ENCODE data around the gene DDX31. TPM values are rescaled to one million over a fixed set of nuclear protein-coding genes. Genes with fewer than 3 reads are reported as not detected.

DDX31 gene
- total and polyA plus RNA-seq, 2 donors (not counting 1 experiment from before 2014, with no cell fraction given), result 16.4 to 22.7 TPM

- no peak for DNase-seq
Observed at GRCh38 chr9:132602207-132602606, 67.6 kb downstream of the DDX31 start.

More at GRCh38 chr9:132602207-132602606, 67.6 kb downstream of the DDX31 start:
- H3K27me3 Mint-ChIP-seq, result no peaks in the 10 kb centered on the region
- Histone ChIP-seq H3K9me3 (ENCODE audit: control extremely low read depth in 1 of 3, control insufficient read depth in 2 of 3, insufficient read depth in 1 of 3, low read length in 2 of 3) (no peaks in the 10 kb centered on the region), H3K79me2 (ENCODE audit: control insufficient read depth, insufficient read depth, low read length) (no peaks in the 10 kb centered on the region), H3K4me3 (ENCODE audit: control extremely low read depth in 1 of 5, extremely low read depth in 1 of 5, insufficient read depth in 1 of 5, low read depth in 2 of 5, low read length in 4 of 5) (no peak overlapping the region), H4K20me1 (ENCODE audit: control insufficient read depth, insufficient read depth, low read length, poor library complexity, severe bottlenecking) (peaks cover 22% of the 10 kb centered on the region), H3K27me3 (replicated peaks in 1 of 4; ENCODE audit: control extremely low read depth in 1 of 4, control insufficient read depth in 3 of 4, insufficient read depth in 4 of 4, low read length in 3 of 4) (no peaks in the 10 kb centered on the region), H3K27ac (ENCODE audit: low read length in 2 of 2) (no peak overlapping the region), H2AFZ (ENCODE audit: insufficient read depth, low read depth, low read length, poor library complexity, severe bottlenecking) (no peak overlapping the region), H3K4me1 (ENCODE audit: control insufficient read depth in 2 of 2, insufficient read depth in 2 of 2, low read length in 2 of 2) (no peaks in the 10 kb centered on the region), H3K36me3 (replicated peaks in 1 of 2; ENCODE audit: control extremely low read depth in 1 of 2, control insufficient read depth in 1 of 2, extremely low read depth in 1 of 2, insufficient read depth in 2 of 2, low read length in 1 of 2) (peaks cover 0 to 52% of the 10 kb centered on the region in 2 experiments), H3K9ac (ENCODE audit: low read length) (no peak overlapping the region), H3K4me2 (replicated peaks; ENCODE audit: low read depth, low read length, poor library complexity, severe bottlenecking) (no peak overlapping the region)
- intact Hi-C loops (cut with micrococcal nuclease), result no loop called here
- H3K9me3 Mint-ChIP-seq (ENCODE audit: insufficient read depth), result no peaks in the 10 kb centered on the region
- H3K4me3 Mint-ChIP-seq, result no peak overlapping the region
- 96% methylated on average over 3 of the region's 3 CpGs for WGBS (ENCODE audit: insufficient coverage)
- TF ChIP-seq CTCF (IDR thresholded peaks at IDR 0.05) (no peak), EZH2 (IDR thresholded peaks at IDR 0.05; ENCODE audit: borderline replicate concordance, insufficient read depth, low read depth, low read length, poor library complexity, severe bottlenecking) (no peak)
- ChIA-PET CTCF (no interaction called here), POLR2A (no interaction called here)
- ATAC-seq (ENCODE audit: low read depth), result no peak
- no peaks in the 10 kb centered on the region for H3K4me1 Mint-ChIP-seq
- H3K27ac Mint-ChIP-seq, result no peak overlapping the region
